Endodermal cell (in vitro differentiated cells): ENCODE measurements around the gene SYCN. TPM values are rescaled to one million over a fixed set of nuclear protein-coding genes. Genes with fewer than 3 reads are reported as not detected.

Source experiments
- DNase-seq: peaks from one replicate; pipeline ENCODE4 v3.0.0-alpha.2; 2017
- H3K27ac ChIP-seq: 2 replicates; pipeline ENCODE4 v1.5.1; 2013; ENCODE audit warnings: mild to moderate bottlenecking, low read depth, low read length, moderate library complexity
- H3K27me3 ChIP-seq: 2 replicates; pipeline ENCODE4 v1.6.1; 2013; ENCODE audit warnings: mild to moderate bottlenecking, low read length, moderate library complexity; ENCODE audit not compliant: insufficient read depth, control insufficient read depth, poor library complexity, severe bottlenecking
- H3K36me3 ChIP-seq: 2 replicates; pipeline ENCODE4 v1.7.0; 2013; ENCODE audit warnings: mild to moderate bottlenecking, low read length, moderate library complexity; ENCODE audit not compliant: control insufficient read depth, insufficient read depth
- H3K4me1 ChIP-seq: one replicate; pipeline ENCODE4 v1.7.0; 2013; ENCODE audit warnings: low read length; ENCODE audit not compliant: control insufficient read depth, insufficient read depth
- H3K4me3 ChIP-seq: 2 replicates; pipeline ENCODE4 v1.5.1; 2013; ENCODE audit warnings: mild to moderate bottlenecking, low read length, moderate library complexity
- H3K9ac ChIP-seq: 2 replicates; pipeline ENCODE4 v1.6.1; 2013; ENCODE audit warnings: mild to moderate bottlenecking, low read length, moderate library complexity; ENCODE audit not compliant: poor library complexity, severe bottlenecking; ENCODE audit errors: extremely low read depth
- H3K9me3 ChIP-seq: 2 replicates; pipeline ENCODE4 v1.6.1; 2013; ENCODE audit warnings: mild to moderate bottlenecking, low read length, moderate library complexity; ENCODE audit not compliant: control insufficient read depth
- H3K27ac Mint-ChIP-seq: 2 replicates; pipeline ENCODE4 v1.8.0; 2020; ENCODE audit warnings: mixed read lengths
- H3K27me3 Mint-ChIP-seq: 2 replicates; pipeline ENCODE4 v1.8.0; 2021; ENCODE audit warnings: mild to moderate bottlenecking, mixed read lengths; ENCODE audit not compliant: insufficient read depth
- H3K36me3 Mint-ChIP-seq: 2 replicates; pipeline ENCODE4 v1.8.0; 2020; ENCODE audit warnings: low read depth, mixed read lengths
- H3K4me1 Mint-ChIP-seq: 2 replicates; pipeline ENCODE4 v1.8.0; 2020; ENCODE audit warnings: mixed read lengths
- H3K4me3 Mint-ChIP-seq: 2 replicates; pipeline ENCODE4 v1.8.0; 2020; ENCODE audit warnings: mild to moderate bottlenecking, moderate library complexity, mixed read lengths
- H3K9me3 Mint-ChIP-seq: 2 replicates; pipeline ENCODE4 v1.8.0; 2020; ENCODE audit warnings: mild to moderate bottlenecking, mixed read lengths
- CTCF ChIP-seq: fragments of 200-600 bp; sonication (generic); conservative IDR thresholded peaks from 2 replicates; pipeline ENCODE4 v1.5.0; 2021; ENCODE audit warnings: antibody characterized with exemption, mild to moderate bottlenecking
- WGBS, 2 experiments: methylation state at CpG; one replicate each; pipeline versions ENCODE4 v1.1.5 to v1.1.7; 2013; ENCODE audit warnings: missing lambda C conversion rate in 2 of 2, mixed read lengths in 1 of 2; ENCODE audit not compliant: insufficient coverage in 1 of 2, insufficient read length in 1 of 2; 5-methylcytosine and 5-hydroxymethylcytosine counted together
- total RNA-seq, 2 donors: library from RNA; stranded (reverse); fragmentation: NEBNext Ultra II Directional in 1 of 2; extraction: Animal tissue kit (Norgen Biotek cat#: 25700) in 1 of 2; gene quantifications; 2 replicates in 1 of 2; 3 replicates in 1 of 2; pipeline ENCODE4 v1.2.1, GENCODE V29; 2021

Gene SYCN
- total RNA-seq, 2 donors from 2014 or later, result not detected

DNA sequence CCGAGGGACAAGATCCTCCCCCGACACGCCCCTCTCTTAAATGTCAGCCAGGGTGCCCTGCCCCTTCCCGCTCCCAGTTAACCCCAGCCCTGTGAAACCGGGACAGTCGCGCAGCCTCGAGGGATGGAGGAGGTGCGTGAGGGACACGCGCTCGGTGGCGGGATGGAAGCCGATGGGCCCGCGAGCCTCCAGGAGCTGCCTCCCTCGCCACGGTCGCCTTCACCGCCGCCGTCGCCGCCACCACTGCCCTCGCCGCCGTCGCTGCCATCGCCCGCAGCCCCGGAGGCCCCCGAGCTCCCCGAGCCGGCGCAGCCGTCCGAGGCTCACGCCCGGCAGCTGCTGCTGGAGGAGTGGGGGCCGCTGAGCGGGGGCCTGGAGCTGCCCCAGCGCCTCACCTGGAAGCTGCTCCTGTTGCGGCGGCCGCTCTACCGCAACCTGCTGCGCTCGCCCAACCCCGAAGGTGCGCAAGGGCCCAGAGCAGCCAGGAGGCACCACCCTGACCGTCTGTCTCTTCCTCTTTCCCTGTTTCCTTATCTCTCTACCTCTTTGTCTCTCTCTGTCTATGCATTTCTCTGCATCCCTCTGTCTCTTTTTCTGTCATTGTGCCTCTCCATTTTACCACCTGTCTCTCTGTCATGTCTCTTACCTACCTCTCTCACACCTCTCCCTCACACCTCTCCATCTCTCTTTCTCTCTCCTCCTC, 7.1 kb downstream of the SYCN start, which contains the start of gene NCCRP1:
Gene NCCRP1 (plus strand): TSS at position 105 of the 703 bp plus-strand sequence. CDS start 19 bp downstream, at position 124.
- no peak within 1 kb of the TSS for H3K27ac Mint-ChIP-seq
- Histone ChIP-seq H3K36me3 (no peaks in the 10 kb centered on the region), H3K9ac (no peak within 1 kb of the TSS), H3K4me3 (no peak within 1 kb of the TSS), H3K4me1 (no peaks in the 10 kb centered on the region), H3K27me3 (peaks cover 44% of the 10 kb centered on the region), H3K27ac (no peak within 1 kb of the TSS), H3K9me3 (no peaks in the 10 kb centered on the region)
- 4 to 12% methylated on average over 14 to 51 of the region's 51 CpGs for WGBS, 2 experiments
- H3K27me3 Mint-ChIP-seq, result peaks cover 69% of the 10 kb centered on the region
- no peak for TF ChIP-seq CTCF
- H3K4me3 Mint-ChIP-seq, result peak within 1 kb of the TSS; percentile 6
- peaks cover 9% of the 10 kb centered on the region for H3K4me1 Mint-ChIP-seq
- H3K36me3 Mint-ChIP-seq, result no peaks in the 10 kb centered on the region
- H3K9me3 Mint-ChIP-seq, result no peaks in the 10 kb centered on the region
- peak; percentile 76 for DNase-seq

DNA sequence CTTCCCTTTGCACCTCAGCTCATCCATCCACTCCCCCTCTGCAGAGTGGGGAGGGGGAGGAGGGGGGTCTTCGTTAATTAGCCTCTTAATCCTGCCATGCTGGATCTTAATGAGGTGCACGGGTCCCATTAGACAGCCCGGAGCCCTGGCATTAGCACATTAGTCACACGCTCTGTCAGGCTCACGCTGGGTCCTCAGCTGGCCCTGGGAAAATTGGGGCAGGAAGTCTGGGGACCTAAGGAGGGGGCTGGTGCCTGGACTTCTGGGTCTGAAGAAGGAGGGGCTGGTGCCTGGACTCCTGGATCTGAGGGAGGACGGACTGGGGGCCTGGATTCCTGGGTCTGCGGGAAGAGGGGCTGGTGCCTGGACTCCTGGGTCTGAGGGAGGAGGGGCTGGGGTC, 7.7 kb downstream of the SYCN start:
- Histone ChIP-seq H3K27ac (no peak overlapping the region), H3K36me3 (no peaks in the 10 kb centered on the region), H3K9me3 (no peaks in the 10 kb centered on the region), H3K4me1 (no peaks in the 10 kb centered on the region), H3K4me3 (no peak overlapping the region), H3K27me3 (peaks cover 44% of the 10 kb centered on the region), H3K9ac (no peak overlapping the region)
- no peaks in the 10 kb centered on the region for H3K36me3 Mint-ChIP-seq
- TF ChIP-seq CTCF, result no peak
- H3K27ac Mint-ChIP-seq, result no peak overlapping the region
- peak; percentile 68 for DNase-seq
- H3K4me1 Mint-ChIP-seq, result peaks cover 9% of the 10 kb centered on the region
- no peaks in the 10 kb centered on the region for H3K9me3 Mint-ChIP-seq
- peaks cover 63% of the 10 kb centered on the region for H3K27me3 Mint-ChIP-seq
- H3K4me3 Mint-ChIP-seq, result peak overlapping the region; percentile 6
- 52 to 62% methylated on average over 3 to 6 of the region's 7 CpGs for WGBS, 2 experiments

- H3K4me3 Mint-ChIP-seq, result no peak overlapping the region
These were observed 8.3 kb downstream of the SYCN start for GRCh38 chr19:39195755-39196154.

More at GRCh38 chr19:39195755-39196154, 8.3 kb downstream of the SYCN start:
- peaks cover 44% of the 10 kb centered on the region for H3K27me3 ChIP-seq
- no peaks in the 10 kb centered on the region for H3K36me3 ChIP-seq
- Mint-ChIP-seq H3K27ac (no peak overlapping the region), H3K9me3 (no peaks in the 10 kb centered on the region), H3K4me1 (peaks cover 9% of the 10 kb centered on the region), H3K36me3 (no peaks in the 10 kb centered on the region), H3K27me3 (peaks cover 58% of the 10 kb centered on the region)
- H3K4me3 ChIP-seq, result no peak overlapping the region
- no peak for DNase-seq
- 71 to 74% methylated on average over 5 to 9 of the region's 9 CpGs for WGBS, 2 experiments
- TF ChIP-seq CTCF, result no peak
- H3K9ac ChIP-seq, result no peak overlapping the region
- H3K9me3 ChIP-seq, result no peaks in the 10 kb centered on the region
- no peak overlapping the region for H3K27ac ChIP-seq
- no peaks in the 10 kb centered on the region for H3K4me1 ChIP-seq
